ENCODE results near the gene ADO.

The ADO gene

GRCh38 chr10:62790571-62790970 lies 13.9 kb upstream of the ADO start:
- no peak for DNase-seq (ENCODE audit: extremely low read depth in 1 of 2, low read depth in 1 of 2)

GRCh38 chr10:62792261-62792660 lies 12.3 kb upstream of the ADO start:
- no peak for DNase-seq (ENCODE audit: extremely low read depth in 1 of 2, low read depth in 1 of 2)

DNA sequence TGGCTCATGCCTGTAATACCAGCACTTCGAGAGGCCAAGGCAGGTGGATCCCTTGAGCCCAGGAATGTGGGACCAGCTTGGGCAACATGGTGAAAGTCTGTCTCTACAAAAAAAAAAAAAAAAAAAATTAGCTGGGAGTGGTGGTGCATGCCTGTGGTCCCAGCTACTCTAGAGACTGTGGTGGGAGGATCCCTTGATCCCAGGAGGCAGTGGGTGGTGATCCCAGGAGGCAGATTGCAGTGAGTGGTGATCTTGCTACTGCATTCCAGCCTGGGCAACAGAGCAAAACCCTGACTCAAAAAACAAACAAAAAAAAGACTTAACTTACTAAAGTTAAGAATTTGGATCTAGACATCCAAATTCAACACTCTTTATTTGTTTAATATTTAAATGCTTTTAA lies 10.2 kb upstream of the ADO start:
- no peak for DNase-seq (ENCODE audit: extremely low read depth in 1 of 2, low read depth in 1 of 2)

DNA sequence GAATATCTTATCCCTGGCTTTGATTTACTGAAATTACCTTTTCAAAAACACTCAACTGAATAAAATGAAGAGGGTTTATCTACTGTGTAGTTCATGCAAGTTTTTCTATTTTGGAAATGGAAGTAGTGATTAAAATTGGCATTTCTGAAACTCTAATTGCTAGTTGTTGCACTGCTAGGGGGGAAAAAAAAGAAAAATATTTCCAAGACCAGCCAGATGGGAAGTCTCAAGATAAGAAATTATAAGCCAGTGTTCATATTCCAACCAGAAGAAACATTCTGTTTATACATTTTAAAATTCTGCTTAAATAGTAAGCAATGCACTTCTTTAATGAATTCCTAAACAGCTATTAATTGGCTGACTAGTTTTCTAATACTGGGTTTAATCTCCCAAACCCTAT lies 9.4 kb upstream of the ADO start:
- no peak for DNase-seq (ENCODE audit: extremely low read depth in 1 of 2, low read depth in 1 of 2)

- no peak for DNase-seq (ENCODE audit: extremely low read depth in 1 of 2, low read depth in 1 of 2)
Observed at GRCh38 chr10:62795762-62796161, 8.8 kb upstream of the ADO start.

DNA sequence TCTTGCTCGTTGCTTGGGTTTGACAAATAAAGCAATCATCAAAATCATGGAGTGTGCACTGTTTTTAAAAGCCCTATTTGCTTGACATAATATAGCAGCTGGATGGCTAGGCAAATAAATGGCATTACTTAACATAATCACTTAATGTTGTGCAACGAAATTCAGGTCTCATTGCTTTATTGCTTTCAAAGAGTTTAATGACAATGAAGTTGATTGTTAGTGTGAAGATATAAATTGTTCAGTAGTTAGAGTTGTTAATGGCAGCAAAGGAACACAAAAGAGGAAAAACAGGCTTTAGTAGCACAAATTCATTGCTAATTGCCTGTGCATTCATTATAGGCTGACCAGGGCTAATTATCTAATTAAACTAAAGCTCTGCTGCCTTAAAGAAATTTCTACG lies 7.6 kb upstream of the ADO start:
- no peak for DNase-seq (ENCODE audit: extremely low read depth in 1 of 2, low read depth in 1 of 2)

- DNase-seq (ENCODE audit: extremely low read depth in 1 of 2, low read depth in 1 of 2) = no peak
Observed at GRCh38 chr10:62801871-62802270, 2.6 kb upstream of the ADO start.

- DNase-seq (ENCODE audit: extremely low read depth in 1 of 2, low read depth in 1 of 2) = no peak
Observed at GRCh38 chr10:62803724-62804355, 680 bp upstream of the ADO start.

GRCh38 chr10:62805231-62806099 lies 945 bp downstream of the ADO start:
- DNase-seq (ENCODE audit: extremely low read depth in 1 of 2, low read depth in 1 of 2) = no peak

DNA sequence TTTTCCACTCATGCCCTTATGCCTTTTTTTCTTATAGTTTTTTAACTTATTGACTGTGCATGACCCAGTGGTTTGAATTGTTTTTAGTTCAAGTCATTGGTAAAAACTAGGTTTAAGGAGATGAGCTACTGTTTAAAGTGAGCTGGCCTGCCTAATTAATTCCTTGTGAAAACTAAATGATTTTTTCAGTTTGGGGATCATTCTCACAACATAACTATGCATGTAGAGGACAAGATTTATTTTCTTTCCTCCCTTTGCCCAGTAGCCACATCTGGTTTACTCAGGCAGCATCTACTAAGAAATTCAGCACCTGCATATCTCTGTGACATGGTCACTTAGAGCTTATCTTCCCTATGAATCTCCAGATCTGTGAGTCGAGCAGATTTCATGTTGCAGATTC lies 1.7 kb downstream of the ADO start:
- DNase-seq (ENCODE audit: extremely low read depth in 1 of 2, low read depth in 1 of 2) = no peak

DNA sequence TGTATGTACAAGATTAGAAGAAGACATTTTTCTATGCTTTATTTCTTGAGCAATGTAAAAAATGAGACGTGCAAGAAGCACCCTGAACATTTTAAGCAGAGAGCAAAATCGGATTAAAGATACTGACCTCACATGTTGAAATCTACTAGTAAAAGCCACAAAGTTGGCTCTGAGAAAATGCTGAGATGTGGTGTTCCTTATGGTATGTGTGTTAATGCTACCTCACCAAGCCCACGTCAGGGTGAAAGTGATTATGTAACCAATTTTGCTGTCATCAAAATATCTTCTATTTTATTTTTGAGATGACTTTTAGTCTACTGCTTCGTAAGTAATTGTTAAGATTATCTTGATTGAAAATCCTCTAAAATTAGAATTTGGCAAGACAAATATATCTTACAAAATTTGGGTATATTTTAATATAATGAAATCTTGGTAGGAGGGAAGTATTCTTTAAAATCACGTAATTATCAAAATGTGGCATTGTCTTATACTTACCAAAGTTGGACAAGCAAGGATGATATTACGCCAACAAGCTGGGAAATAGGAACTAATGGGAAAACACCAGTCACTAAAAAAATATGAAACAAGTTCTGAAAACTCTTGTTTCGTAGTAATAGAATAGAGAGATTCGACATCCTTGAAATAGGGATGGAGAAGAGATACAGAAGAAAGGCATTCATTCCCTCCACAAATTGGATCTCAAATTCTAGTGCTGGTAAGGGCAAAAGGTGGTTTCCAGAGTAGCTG lies 5.8 kb downstream of the ADO start:
- no peak for DNase-seq (ENCODE audit: extremely low read depth in 1 of 2, low read depth in 1 of 2)

DNA sequence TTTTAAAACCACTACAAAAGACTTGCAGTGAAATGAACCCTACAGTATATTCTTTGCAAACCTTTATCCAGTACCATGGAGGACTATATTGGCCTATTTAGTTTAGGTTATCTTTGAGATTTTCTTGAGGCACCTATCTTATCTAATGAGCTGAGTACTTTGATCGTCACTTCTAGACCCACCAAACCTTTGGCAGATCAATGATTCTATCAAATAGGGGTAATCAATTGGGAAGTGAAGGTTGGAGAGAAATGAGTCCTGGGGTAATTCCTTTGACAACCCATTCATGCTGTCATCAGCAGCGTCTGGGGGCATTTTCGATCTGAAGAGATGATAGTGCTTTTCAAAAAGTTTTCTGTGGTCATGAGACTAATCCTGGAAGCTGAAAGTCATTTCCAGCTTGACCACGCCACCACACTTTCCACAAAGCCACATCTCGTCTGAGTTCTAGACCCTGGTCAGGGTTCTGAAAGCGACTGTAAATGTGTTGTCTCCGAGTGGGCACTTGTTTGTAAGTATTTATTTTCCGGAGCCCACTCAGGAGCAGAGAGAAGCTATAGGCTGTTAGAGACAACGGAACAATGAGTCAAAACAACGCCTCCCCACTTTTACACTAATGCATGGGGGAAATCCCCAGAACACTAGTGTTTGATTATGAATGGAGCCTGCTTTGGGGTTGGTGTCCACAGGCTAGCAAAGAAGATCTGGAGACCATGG lies 6.8 kb downstream of the ADO start:
- DNase-seq (ENCODE audit: extremely low read depth in 1 of 2, low read depth in 1 of 2) = peak in 1 of 2 donors; percentile 34

DNA sequence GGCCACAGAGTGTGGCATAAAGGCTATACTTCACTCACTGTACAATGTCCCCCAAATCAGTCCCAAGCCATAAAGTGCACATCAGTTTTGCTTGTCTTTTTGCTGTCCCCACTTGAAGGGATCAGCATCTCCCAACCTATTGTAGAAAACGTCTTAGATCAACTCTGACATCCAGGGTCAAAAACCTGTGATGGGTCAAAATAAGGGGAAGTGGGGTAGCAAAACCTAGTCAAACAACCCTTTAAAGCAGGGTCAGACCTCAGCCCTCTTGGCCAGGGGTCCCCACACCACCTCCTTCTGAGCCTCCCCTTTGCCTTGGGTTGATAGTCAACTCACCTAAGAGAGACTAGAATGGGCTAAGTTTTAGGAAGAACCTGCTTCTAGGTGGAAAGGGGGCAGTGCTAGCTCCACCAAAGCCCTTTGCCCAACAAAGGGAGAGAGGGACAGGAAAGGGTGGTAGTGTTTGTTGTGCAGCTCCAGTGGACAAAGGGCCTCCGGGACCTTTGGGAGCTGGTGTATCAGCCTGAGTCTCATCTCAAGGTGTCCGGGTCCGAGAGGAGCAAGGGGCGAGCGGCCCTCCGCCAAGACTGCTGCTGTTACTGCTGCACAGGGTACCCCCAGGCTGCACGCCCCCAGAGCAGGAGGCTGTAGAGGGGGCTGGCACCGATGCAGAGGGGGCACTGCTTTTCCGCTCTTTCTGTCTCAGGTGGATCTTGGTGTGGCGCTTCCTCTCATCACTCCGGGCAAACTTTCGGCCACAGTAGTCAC lies 8.3 kb downstream of the ADO start:
- DNase-seq (ENCODE audit: extremely low read depth in 1 of 2, low read depth in 1 of 2) = peak in 1 of 2 donors; percentile 10

GRCh38 chr10:62813453-62813852 lies 8.9 kb downstream of the ADO start:
- peak in 1 of 2 donors; percentile 14 for DNase-seq (ENCODE audit: extremely low read depth in 1 of 2, low read depth in 1 of 2)

DNA sequence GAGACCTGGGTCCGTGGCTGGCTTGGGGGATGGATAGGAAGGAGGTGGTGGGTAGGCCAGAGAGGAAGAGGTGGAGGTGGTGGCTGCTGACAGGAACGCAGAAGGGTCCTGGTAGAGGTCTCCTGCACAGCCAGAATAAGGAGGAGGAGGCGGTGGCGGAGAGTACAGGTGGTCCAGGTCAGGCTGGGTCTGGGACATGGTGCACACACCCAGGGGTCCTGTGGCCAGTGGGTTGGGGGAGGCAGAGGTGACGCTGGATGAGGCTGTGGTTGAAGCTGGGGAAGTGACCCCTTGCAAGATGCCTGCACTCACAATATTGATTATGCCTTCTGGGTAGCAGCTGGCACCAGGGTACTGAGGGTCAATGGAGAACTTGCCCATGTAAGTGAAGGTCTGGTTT lies 9.5 kb downstream of the ADO start:
- DNase-seq (ENCODE audit: extremely low read depth in 1 of 2, low read depth in 1 of 2) = peak in 1 of 2 donors; percentile 18

DNA sequence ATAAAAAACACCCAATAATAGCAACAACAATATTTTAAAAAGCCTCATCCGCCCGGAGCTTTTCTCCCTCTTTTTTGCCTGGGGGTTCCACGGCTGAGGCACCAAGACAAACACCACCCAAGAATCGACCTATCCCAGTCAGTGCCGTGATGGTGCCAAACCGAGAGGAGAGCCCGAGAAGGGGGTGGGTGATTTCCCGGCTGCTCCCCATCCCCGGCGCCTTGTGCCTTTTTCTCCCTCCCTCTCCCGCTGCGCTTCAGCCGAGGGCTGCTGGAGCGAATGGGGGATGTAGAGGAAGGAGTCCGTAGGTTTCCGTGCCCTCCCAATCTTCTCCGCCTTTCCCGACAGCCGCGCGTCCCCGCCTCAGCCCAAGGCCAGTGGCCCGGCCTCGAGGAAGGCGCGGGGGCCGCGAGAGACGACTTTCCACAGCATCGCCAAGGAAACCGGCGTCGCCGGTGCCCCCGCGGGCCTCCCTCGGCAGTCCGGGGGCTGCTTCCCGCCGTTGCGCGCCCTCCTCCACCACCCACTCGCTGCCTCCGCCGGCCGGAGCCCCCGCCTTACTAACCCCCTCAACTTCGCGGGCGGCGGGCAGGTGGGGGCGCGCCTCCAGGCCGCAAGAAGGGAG lies 10.3 kb downstream of the ADO start:
- DNase-seq (ENCODE audit: extremely low read depth in 1 of 2, low read depth in 1 of 2) = peak in 1 of 2 donors; percentile 23

GRCh38 chr10:62815381-62816075 lies 11.0 kb downstream of the ADO start:
- DNase-seq (ENCODE audit: extremely low read depth in 1 of 2, low read depth in 1 of 2) = peak in 1 of 2 donors; percentile 14

GRCh38 chr10:62816076-62816330 lies 11.5 kb downstream of the ADO start:
- no peak for DNase-seq (ENCODE audit: extremely low read depth in 1 of 2, low read depth in 1 of 2)

GRCh38 chr10:62816331-62817120 lies 12.0 kb downstream of the ADO start, which contains the start of gene EGR2:
TSS of gene EGR2 (minus strand) at chr10:62816366. CDS start at chr10:62816029, 337 bp downstream.
- DNase-seq (ENCODE audit: extremely low read depth in 1 of 2, low read depth in 1 of 2) = peak; percentile 84 to 91
